Measurements from ENCODE around the gene RETREG3. TPM values are rescaled to one million over a fixed set of nuclear protein-coding genes. Genes with fewer than 3 reads are reported as not detected.
"Not testable (repeated sequence)": the region's sequence is repeated elsewhere in the genome, so short reads cannot be mapped to it uniquely, and the experiment has no call there.

The RETREG3 gene
- total RNA-seq, 1 experiment from 2014 or later, result 59.0 TPM

DNA sequence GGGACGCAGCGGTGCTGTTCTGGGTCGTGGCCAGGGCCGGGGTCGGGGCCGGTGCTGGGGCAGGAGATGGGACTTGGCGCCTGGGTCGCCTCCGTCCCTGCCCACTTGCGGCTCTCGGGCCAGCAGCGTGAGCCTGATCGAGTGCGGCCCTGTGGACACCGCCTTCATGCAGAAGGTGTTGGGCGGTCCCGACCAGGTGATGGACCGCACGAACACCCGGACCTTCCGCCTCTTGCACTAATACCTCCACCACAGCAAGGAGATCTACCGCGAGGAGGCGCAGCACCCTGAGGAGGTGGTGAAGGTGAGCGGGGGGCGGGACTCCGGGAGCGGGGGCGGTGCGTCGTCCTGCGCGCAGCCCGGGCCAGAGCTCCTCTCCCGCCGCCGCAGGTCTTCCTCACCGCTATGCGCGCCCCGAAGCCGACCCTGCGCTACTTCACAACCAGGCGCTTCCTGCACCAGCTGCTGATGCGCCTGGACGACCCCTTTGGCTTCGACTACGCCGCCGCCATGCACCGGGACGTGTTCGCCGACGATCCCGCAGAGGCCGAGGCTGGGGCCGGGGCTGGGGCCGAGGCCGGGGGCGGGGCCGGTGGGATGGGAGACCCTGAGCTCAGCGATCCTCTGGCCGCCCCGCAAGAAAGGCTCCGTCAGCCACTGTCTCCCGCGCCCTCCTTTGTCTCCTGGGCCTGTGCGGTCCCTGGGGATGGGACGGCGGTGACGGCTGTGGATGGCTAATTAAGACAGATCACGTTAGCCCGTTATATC lies 60.9 kb downstream of the RETREG3 start:
- Histone ChIP-seq H3K36me3 (ENCODE audit: control insufficient read depth, insufficient read depth, low read length) (peaks cover under 1% of the 10 kb centered on the region; the same call in 1 of the 2 replicates), H3K4me1 (peaks cover 1% of the 10 kb centered on the region; the same call in 1 of the 2 replicates), H3K27me3 (replicated peaks; ENCODE audit: control insufficient read depth, insufficient read depth, low read length) (no peaks in the 10 kb centered on the region), H3K4me3 (ENCODE audit: low read depth, low read length) (no peak overlapping the region), H3K9me3 (no peaks in the 10 kb centered on the region)
- peaks cover 55% of the 10 kb centered on the region for H3K36me3 Mint-ChIP-seq (ENCODE audit: insufficient read depth, unreplicated experiment)
- no peak for DNase-seq
- POLR2A ChIA-PET, result no interaction called here
- H3K27me3 Mint-ChIP-seq (ENCODE audit: insufficient read depth, unreplicated experiment), result no peaks in the 10 kb centered on the region
- no peaks in the 10 kb centered on the region for H3K9me3 Mint-ChIP-seq (ENCODE audit: unreplicated experiment)
- TF ChIP-seq, protein P1, sequence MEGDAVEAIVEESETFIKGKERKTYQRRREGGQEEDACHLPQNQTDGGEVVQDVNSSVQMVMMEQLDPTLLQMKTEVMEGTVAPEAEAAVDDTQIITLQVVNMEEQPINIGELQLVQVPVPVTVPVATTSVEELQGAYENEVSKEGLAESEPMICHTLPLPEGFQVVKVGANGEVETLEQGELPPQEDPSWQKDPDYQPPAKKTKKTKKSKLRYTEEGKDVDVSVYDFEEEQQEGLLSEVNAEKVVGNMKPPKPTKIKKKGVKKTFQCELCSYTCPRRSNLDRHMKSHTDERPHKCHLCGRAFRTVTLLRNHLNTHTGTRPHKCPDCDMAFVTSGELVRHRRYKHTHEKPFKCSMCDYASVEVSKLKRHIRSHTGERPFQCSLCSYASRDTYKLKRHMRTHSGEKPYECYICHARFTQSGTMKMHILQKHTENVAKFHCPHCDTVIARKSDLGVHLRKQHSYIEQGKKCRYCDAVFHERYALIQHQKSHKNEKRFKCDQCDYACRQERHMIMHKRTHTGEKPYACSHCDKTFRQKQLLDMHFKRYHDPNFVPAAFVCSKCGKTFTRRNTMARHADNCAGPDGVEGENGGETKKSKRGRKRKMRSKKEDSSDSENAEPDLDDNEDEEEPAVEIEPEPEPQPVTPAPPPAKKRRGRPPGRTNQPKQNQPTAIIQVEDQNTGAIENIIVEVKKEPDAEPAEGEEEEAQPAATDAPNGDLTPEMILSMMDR (IDR thresholded peaks at IDR 0.05; ENCODE audit: insufficient read depth in 1 of 2, low read depth in 1 of 2, low read length in 1 of 2, severe bottlenecking in 1 of 2, unreplicated experiment in 1 of 2), result no peak
- CTCF ChIA-PET, result interaction anchor here (0.6 kb wide), 1 partner anchor 179 kb away, joined by 5 read pairs; no protein-coding TSS in a partner anchor
- no peak overlapping the region for H3K27ac Mint-ChIP-seq (ENCODE audit: unreplicated experiment)
- no peak overlapping the region for H3K4me3 Mint-ChIP-seq (ENCODE audit: unreplicated experiment)
- intact Hi-C loops (cut with micrococcal nuclease; ENCODE audit: unreplicated experiment), result no loop called here
- H3K4me1 Mint-ChIP-seq (ENCODE audit: low read depth, unreplicated experiment), result peaks cover 6% of the 10 kb centered on the region
- BruUV-seq (replicated peaks), result no TSS peak

GRCh38 chr17:42547698-42548069 lies 61.5 kb downstream of the RETREG3 start:
- no peak overlapping the region for H3K4me3 ChIP-seq (ENCODE audit: low read depth, low read length)
- H3K27me3 ChIP-seq (replicated peaks; ENCODE audit: control insufficient read depth, insufficient read depth, low read length), result no peaks in the 10 kb centered on the region
- peaks cover 1% of the 10 kb centered on the region; the same call in 1 of the 2 replicates for H3K36me3 ChIP-seq (ENCODE audit: control insufficient read depth, insufficient read depth, low read length)
- DNase-seq, result no peak
- no peaks in the 10 kb centered on the region for H3K27me3 Mint-ChIP-seq (ENCODE audit: insufficient read depth, unreplicated experiment)
- ChIA-PET CTCF (no interaction called here), POLR2A (no interaction called here)
- H3K36me3 Mint-ChIP-seq (ENCODE audit: insufficient read depth, unreplicated experiment), result peaks cover 55% of the 10 kb centered on the region
- peak overlapping the region; percentile 25 for H3K27ac Mint-ChIP-seq (ENCODE audit: unreplicated experiment)
- H3K4me1 Mint-ChIP-seq (ENCODE audit: low read depth, unreplicated experiment), result peaks cover 6% of the 10 kb centered on the region
- H3K9me3 ChIP-seq, result no peaks in the 10 kb centered on the region
- H3K4me3 Mint-ChIP-seq (ENCODE audit: unreplicated experiment), result no peak overlapping the region
- intact Hi-C loops (cut with micrococcal nuclease; ENCODE audit: unreplicated experiment), result no loop called here
- BruUV-seq (replicated peaks), result no TSS peak
- TF ChIP-seq, protein P1 (IDR thresholded peaks at IDR 0.05; ENCODE audit: insufficient read depth in 1 of 2, low read depth in 1 of 2, low read length in 1 of 2, severe bottlenecking in 1 of 2, unreplicated experiment in 1 of 2), result no peak
- H3K4me1 ChIP-seq, result no peaks in the 10 kb centered on the region
- H3K9me3 Mint-ChIP-seq (ENCODE audit: unreplicated experiment), result no peaks in the 10 kb centered on the region

DNA sequence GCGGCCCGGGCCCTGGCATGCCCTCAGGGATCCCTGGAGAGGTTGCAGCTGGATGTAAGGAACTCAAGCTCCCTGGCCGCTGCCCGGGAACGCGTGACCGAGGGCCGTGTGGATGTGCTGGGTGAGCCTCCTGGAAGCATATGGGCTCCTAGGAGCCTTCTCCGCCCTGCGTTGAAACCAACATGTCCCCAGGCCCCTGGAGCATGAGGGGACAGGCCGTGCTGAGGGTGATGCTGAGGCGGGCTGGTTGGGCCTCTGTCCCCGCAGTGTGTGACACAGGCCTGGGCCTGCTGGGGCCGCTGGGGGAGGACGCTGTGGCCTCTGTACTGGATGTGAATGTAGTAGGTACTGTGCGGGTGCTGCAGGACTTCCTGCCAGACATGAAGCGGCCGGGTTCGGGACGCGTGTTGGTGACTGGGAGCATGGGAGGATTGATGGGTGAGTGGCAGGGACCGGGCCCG lies 62.1 kb downstream of the RETREG3 start:
- Mint-ChIP-seq H3K9me3 (ENCODE audit: unreplicated experiment) (no peaks in the 10 kb centered on the region), H3K27me3 (ENCODE audit: insufficient read depth, unreplicated experiment) (no peaks in the 10 kb centered on the region), H3K4me3 (ENCODE audit: unreplicated experiment) (no peak overlapping the region), H3K4me1 (ENCODE audit: low read depth, unreplicated experiment) (peaks cover 4% of the 10 kb centered on the region), H3K36me3 (ENCODE audit: insufficient read depth, unreplicated experiment) (peaks cover 54% of the 10 kb centered on the region), H3K27ac (ENCODE audit: unreplicated experiment) (peak overlapping the region; percentile 25)
- H3K36me3 ChIP-seq (ENCODE audit: control insufficient read depth, insufficient read depth, low read length), result peaks cover 1% of the 10 kb centered on the region; the same call in 1 of the 2 replicates
- peaks cover 5% of the 10 kb centered on the region for H3K4me1 ChIP-seq
- H3K27me3 ChIP-seq (replicated peaks; ENCODE audit: control insufficient read depth, insufficient read depth, low read length), result no peaks in the 10 kb centered on the region
- intact Hi-C loops (cut with micrococcal nuclease; ENCODE audit: unreplicated experiment), result no loop called here
- DNase-seq, result no peak
- TF ChIP-seq, protein P1 (IDR thresholded peaks at IDR 0.05; ENCODE audit: insufficient read depth in 1 of 2, low read depth in 1 of 2, low read length in 1 of 2, severe bottlenecking in 1 of 2, unreplicated experiment in 1 of 2), result no peak
- H3K9me3 ChIP-seq, result no peaks in the 10 kb centered on the region
- ChIA-PET POLR2A (interaction anchor here (0.5 kb wide), 1 partner anchor 38 kb away, joined by 7 read pairs; no protein-coding TSS in a partner anchor), CTCF (no interaction called here)
- H3K4me3 ChIP-seq (ENCODE audit: low read depth, low read length), result no peak overlapping the region
- BruUV-seq (replicated peaks), result no TSS peak

DNA sequence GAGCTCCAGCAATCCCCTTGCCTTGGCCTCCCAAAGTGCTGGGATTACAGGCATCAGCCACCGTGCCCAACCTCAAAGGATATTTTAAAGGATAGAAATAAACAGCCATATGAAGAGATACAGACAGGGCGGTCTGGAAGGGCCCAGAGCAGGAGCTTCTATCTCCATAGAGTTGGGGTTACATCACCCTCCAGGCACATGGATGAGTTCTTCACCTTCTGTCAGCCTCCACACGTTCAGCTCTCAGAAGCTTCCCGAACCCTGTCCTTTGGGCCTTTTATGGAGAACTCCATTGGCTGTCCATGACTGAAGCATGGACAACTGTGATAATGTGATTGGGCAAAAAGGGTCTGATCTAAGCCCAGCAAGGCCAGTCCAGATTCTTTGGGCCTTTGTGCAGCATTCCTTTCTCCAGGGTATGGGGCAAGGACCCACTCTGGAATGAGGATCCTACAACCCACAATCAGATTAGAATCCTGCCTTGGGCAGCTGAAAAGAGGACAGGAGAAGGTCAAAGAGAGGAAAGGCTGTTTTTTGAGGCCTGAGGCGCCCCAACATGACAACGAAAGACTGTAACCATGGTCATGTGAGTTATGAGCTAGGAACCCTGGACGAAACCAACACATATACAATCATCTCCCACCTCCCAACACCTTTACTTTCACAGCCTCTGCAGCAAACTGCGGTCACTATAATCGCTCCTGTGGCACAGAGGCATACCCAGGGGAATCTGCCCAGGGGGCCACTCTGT lies 63.2 kb downstream of the RETREG3 start:
- BruUV-seq (replicated peaks); H3K9me3 Mint-ChIP-seq (ENCODE audit: unreplicated experiment); H3K4me3 ChIP-seq (ENCODE audit: low read depth, low read length); CTCF ChIA-PET; H3K36me3 ChIP-seq (ENCODE audit: control insufficient read depth, insufficient read depth, low read length); intact Hi-C loops (cut with micrococcal nuclease; ENCODE audit: unreplicated experiment); H3K9me3 ChIP-seq; DNase-seq; H3K27me3 Mint-ChIP-seq (ENCODE audit: insufficient read depth, unreplicated experiment); H3K4me3 Mint-ChIP-seq (ENCODE audit: unreplicated experiment); H3K27me3 ChIP-seq (replicated peaks; ENCODE audit: control insufficient read depth, insufficient read depth, low read length); H3K4me1 Mint-ChIP-seq (ENCODE audit: low read depth, unreplicated experiment): not testable (repeated sequence)
- H3K4me1 ChIP-seq, result peaks cover 16% of the 10 kb centered on the region
- H3K36me3 Mint-ChIP-seq (ENCODE audit: insufficient read depth, unreplicated experiment), result peaks cover 62% of the 10 kb centered on the region
- H3K27ac Mint-ChIP-seq (ENCODE audit: unreplicated experiment), result peak overlapping the region; percentile 45
- POLR2A ChIA-PET, result interaction anchor here (1.3 kb wide), 2 partner anchors 8 to 10 kb away, joined by 3 to 4 read pairs; partner anchors contain the start of gene NAGLU

Measured in Caco-2 (cell line).